Measurements from ENCODE around the gene BMPR1B.

The BMPR1B gene

DNA sequence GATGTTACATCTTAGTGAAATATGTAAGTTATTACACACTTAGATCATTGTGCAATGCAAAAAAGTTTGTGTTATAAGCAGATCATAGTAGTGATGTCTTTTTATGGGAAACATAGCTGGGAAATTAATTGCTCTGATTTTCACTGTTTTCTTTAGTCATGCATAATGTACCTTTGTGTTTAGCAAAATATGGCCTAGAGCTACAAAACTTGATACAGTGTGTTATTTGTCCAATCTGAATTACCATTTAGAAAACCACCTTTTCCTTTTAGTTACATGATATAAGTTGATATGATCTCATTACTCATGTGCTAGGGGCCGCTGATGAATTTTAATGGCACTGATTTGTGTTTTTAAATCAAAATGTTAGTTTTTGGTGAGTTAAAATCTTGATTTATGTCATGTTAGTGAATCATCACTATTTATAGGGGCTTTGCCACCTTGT lies 2.0 kb downstream of the BMPR1B start (continued):
- TF ChIP-seq, protein P1, sequence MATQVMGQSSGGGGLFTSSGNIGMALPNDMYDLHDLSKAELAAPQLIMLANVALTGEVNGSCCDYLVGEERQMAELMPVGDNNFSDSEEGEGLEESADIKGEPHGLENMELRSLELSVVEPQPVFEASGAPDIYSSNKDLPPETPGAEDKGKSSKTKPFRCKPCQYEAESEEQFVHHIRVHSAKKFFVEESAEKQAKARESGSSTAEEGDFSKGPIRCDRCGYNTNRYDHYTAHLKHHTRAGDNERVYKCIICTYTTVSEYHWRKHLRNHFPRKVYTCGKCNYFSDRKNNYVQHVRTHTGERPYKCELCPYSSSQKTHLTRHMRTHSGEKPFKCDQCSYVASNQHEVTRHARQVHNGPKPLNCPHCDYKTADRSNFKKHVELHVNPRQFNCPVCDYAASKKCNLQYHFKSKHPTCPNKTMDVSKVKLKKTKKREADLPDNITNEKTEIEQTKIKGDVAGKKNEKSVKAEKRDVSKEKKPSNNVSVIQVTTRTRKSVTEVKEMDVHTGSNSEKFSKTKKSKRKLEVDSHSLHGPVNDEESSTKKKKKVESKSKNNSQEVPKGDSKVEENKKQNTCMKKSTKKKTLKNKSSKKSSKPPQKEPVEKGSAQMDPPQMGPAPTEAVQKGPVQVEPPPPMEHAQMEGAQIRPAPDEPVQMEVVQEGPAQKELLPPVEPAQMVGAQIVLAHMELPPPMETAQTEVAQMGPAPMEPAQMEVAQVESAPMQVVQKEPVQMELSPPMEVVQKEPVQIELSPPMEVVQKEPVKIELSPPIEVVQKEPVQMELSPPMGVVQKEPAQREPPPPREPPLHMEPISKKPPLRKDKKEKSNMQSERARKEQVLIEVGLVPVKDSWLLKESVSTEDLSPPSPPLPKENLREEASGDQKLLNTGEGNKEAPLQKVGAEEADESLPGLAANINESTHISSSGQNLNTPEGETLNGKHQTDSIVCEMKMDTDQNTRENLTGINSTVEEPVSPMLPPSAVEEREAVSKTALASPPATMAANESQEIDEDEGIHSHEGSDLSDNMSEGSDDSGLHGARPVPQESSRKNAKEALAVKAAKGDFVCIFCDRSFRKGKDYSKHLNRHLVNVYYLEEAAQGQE (tag by site-specific recombination; IDR thresholded peaks at IDR 0.05) = no peak
- no peak for TF ChIP-seq ZBTB1 (tag by site-specific recombination; IDR thresholded peaks at IDR 0.05)
- TF ChIP-seq ZNF174 (tag by site-specific recombination; IDR thresholded peaks at IDR 0.05) = no peak
- TF ChIP-seq ZNF341 (tag by site-specific recombination; IDR thresholded peaks at IDR 0.05; ENCODE audit: low read depth) = no peak
- TF ChIP-seq, protein P2, sequence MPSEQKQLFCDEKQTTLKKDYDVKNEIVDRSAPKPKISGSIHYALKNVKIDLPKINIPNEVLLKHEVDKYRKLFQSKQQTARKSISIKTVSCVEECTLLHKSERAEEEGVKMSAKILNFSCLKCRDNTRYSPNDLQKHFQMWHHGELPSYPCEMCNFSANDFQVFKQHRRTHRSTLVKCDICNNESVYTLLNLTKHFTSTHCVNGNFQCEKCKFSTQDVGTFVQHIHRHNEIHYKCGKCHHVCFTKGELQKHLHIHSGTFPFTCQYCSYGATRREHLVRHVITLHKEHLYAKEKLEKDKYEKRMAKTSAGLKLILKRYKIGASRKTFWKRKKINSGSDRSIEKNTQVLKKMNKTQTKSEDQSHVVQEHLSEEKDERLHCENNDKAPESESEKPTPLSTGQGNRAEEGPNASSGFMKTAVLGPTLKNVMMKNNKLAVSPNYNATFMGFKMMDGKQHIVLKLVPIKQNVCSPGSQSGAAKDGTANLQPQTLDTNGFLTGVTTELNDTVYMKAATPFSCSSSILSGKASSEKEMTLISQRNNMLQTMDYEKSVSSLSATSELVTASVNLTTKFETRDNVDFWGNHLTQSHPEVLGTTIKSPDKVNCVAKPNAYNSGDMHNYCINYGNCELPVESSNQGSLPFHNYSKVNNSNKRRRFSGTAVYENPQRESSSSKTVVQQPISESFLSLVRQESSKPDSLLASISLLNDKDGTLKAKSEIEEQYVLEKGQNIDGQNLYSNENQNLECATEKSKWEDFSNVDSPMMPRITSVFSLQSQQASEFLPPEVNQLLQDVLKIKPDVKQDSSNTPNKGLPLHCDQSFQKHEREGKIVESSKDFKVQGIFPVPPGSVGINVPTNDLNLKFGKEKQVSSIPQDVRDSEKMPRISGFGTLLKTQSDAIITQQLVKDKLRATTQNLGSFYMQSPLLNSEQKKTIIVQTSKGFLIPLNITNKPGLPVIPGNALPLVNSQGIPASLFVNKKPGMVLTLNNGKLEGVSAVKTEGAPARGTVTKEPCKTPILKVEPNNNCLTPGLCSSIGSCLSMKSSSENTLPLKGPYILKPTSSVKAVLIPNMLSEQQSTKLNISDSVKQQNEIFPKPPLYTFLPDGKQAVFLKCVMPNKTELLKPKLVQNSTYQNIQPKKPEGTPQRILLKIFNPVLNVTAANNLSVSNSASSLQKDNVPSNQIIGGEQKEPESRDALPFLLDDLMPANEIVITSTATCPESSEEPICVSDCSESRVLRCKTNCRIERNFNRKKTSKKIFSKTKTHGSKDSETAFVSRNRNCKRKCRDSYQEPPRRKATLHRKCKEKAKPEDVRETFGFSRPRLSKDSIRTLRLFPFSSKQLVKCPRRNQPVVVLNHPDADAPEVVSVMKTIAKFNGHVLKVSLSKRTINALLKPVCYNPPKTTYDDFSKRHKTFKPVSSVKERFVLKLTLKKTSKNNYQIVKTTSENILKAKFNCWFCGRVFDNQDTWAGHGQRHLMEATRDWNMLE (tag by site-specific recombination; conservative IDR thresholded peaks at IDR 0.05; ENCODE audit: low read depth) = no peak
- no peak for TF ChIP-seq ZNF792 (tag by site-specific recombination; IDR thresholded peaks at IDR 0.05)
- no peak for TF ChIP-seq ZNF169 (tag by site-specific recombination; IDR thresholded peaks at IDR 0.05)
- TF ChIP-seq ZNF658 (tag by site-specific recombination; IDR thresholded peaks at IDR 0.05) = no peak
- TF ChIP-seq ZNF416 (tag by site-specific recombination; IDR thresholded peaks at IDR 0.05) = no peak
- TF ChIP-seq, protein P3, sequence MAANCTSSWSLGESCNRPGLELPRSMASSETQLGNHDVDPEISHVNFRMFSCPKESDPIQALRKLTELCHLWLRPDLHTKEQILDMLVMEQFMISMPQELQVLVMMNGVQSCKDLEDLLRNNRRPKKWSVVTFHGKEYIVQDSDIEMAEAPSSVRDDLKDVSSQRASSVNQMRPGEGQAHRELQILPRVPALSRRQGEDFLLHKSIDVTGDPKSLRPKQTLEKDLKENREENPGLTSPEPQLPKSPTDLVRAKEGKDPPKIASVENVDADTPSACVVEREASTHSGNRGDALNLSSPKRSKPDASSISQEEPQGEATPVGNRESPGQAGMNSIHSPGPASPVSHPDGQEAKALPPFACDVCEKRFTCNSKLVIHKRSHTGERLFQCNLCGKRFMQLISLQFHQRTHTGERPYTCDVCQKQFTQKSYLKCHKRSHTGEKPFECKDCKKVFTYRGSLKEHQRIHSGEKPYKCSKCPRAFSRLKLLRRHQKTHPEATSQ (tag by site-specific recombination; IDR thresholded peaks at IDR 0.05) = no peak
- no peak for TF ChIP-seq ZFP41 (tag by site-specific recombination; IDR thresholded peaks at IDR 0.05; ENCODE audit: borderline replicate concordance)
- no peak for TF ChIP-seq ZNF292 (tag by site-specific recombination; IDR thresholded peaks at IDR 0.05; ENCODE audit: borderline replicate concordance, low read depth)
- no peak for TF ChIP-seq ZNF621 (tag by site-specific recombination; IDR thresholded peaks at IDR 0.05)
- TF ChIP-seq ZNF600 (tag by site-specific recombination; IDR thresholded peaks at IDR 0.05) = no peak
- TF ChIP-seq ZNF239 (tag by site-specific recombination; IDR thresholded peaks at IDR 0.05) = no peak
- no peak for TF ChIP-seq ZNF514 (tag by site-specific recombination; IDR thresholded peaks at IDR 0.05)
- no peak for TF ChIP-seq MZF1 (tag by site-specific recombination; IDR thresholded peaks at IDR 0.05; ENCODE audit: borderline replicate concordance)
- no peak for TF ChIP-seq ZNF501 (tag by site-specific recombination; IDR thresholded peaks at IDR 0.05)
- TF ChIP-seq ZFHX2 (tag by site-specific recombination; conservative IDR thresholded peaks at IDR 0.05) = no peak
- TF ChIP-seq GLI2 (tag by site-specific recombination; IDR thresholded peaks at IDR 0.05; ENCODE audit: borderline replicate concordance, low read depth) = peak; percentile 19; the same call in 1 of the 2 replicates
- no peak for TF ChIP-seq ZNF394 (tag by site-specific recombination; IDR thresholded peaks at IDR 0.05; ENCODE audit: borderline replicate concordance)
- TF ChIP-seq SCRT1 (tag by site-specific recombination; IDR thresholded peaks at IDR 0.05; ENCODE audit: borderline replicate concordance) = no peak
- TF ChIP-seq KLF10 (tag by site-specific recombination; IDR thresholded peaks at IDR 0.05) = peak; percentile 47; the same call in 1 of the 2 replicates
- no peak for TF ChIP-seq ZNF138 (tag by site-specific recombination; IDR thresholded peaks at IDR 0.05; ENCODE audit: borderline replicate concordance)
- no peak for TF ChIP-seq KLF7 (tag by site-specific recombination; IDR thresholded peaks at IDR 0.05; ENCODE audit: borderline replicate concordance)
- TF ChIP-seq, protein P4, sequence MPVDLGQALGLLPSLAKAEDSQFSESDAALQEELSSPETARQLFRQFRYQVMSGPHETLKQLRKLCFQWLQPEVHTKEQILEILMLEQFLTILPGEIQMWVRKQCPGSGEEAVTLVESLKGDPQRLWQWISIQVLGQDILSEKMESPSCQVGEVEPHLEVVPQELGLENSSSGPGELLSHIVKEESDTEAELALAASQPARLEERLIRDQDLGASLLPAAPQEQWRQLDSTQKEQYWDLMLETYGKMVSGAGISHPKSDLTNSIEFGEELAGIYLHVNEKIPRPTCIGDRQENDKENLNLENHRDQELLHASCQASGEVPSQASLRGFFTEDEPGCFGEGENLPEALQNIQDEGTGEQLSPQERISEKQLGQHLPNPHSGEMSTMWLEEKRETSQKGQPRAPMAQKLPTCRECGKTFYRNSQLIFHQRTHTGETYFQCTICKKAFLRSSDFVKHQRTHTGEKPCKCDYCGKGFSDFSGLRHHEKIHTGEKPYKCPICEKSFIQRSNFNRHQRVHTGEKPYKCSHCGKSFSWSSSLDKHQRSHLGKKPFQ (tag by site-specific recombination; IDR thresholded peaks at IDR 0.05) = no peak
- TF ChIP-seq ZNF2 (tag by site-specific recombination; IDR thresholded peaks at IDR 0.05) = 0 out of 2 replicates have a peak, but pooled peaks have one; percentile 19
- TF ChIP-seq, protein P5, sequence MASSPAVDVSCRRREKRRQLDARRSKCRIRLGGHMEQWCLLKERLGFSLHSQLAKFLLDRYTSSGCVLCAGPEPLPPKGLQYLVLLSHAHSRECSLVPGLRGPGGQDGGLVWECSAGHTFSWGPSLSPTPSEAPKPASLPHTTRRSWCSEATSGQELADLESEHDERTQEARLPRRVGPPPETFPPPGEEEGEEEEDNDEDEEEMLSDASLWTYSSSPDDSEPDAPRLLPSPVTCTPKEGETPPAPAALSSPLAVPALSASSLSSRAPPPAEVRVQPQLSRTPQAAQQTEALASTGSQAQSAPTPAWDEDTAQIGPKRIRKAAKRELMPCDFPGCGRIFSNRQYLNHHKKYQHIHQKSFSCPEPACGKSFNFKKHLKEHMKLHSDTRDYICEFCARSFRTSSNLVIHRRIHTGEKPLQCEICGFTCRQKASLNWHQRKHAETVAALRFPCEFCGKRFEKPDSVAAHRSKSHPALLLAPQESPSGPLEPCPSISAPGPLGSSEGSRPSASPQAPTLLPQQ (tag by site-specific recombination; IDR thresholded peaks at IDR 0.05) = no peak
- no peak for TF ChIP-seq TRIM28 (IDR thresholded peaks at IDR 0.05; ENCODE audit: borderline replicate concordance, low read length)

Measured in HEK293 (cell line).